DND-41 (cell line): ENCODE measurements around the gene RSPRY1.

Experiments used
- ATAC-seq: fragments of 200-7000 bp; cut with Tn5 transposase; 3 replicates; pipeline ENCODE4 v1.9.1; 2021; ENCODE audit warnings: low read depth; ENCODE audit not compliant: insufficient read depth
- DNase-seq: peaks from one replicate; pipeline ENCODE4 v3.0.0-alpha.2; 2020
- H2AFZ ChIP-seq: 2 replicates; pipeline ENCODE4 v1.6.0; 2012; ENCODE audit warnings: low read depth, low read length
- H3K27ac ChIP-seq: 2 replicates; pipeline ENCODE4 v1.5.1; 2012; ENCODE audit warnings: low read length, inconsistent platforms
- H3K27me3 ChIP-seq: fragments of 200-600 bp; sonication (generic); 2 replicates; pipeline ENCODE4 v1.6.0; 2012; ENCODE audit warnings: low read length, mild to moderate bottlenecking, inconsistent platforms; ENCODE audit not compliant: insufficient read depth, poor library complexity
- H3K36me3 ChIP-seq: 2 replicates; pipeline ENCODE4 v1.5.1; 2012; ENCODE audit warnings: low read length, inconsistent platforms; ENCODE audit not compliant: insufficient read depth
- H3K4me1 ChIP-seq: 2 replicates; pipeline ENCODE4 v1.5.1; 2012; ENCODE audit warnings: mild to moderate bottlenecking, low read length; ENCODE audit not compliant: insufficient read depth
- H3K4me2 ChIP-seq: 2 replicates; pipeline ENCODE4 v1.6.0; 2012; ENCODE audit warnings: mild to moderate bottlenecking, moderate library complexity, low read length, inconsistent platforms; ENCODE audit not compliant: insufficient read depth
- H3K4me3 ChIP-seq, 2 experiments: fragments of 200-600 bp in 1 of 2; shearing (Covaris generic) in 1 of 2; 2 replicates each; pipeline ENCODE4 v1.5.1; 2012 to 2016; ENCODE audit warnings: inconsistent platforms in 2 of 2, low read length in 2 of 2, mild to moderate bottlenecking in 2 of 2, low read depth in 1 of 2, moderate library complexity in 1 of 2
- H3K79me2 ChIP-seq: 2 replicates; pipeline ENCODE4 v1.6.0; 2012; ENCODE audit warnings: low read length, inconsistent platforms; ENCODE audit not compliant: insufficient read depth
- H3K9ac ChIP-seq: 2 replicates; pipeline ENCODE4 v1.6.0; 2012; ENCODE audit warnings: low read depth, mild to moderate bottlenecking, inconsistent platforms, low read length, moderate library complexity
- H3K9me3 ChIP-seq: 2 replicates; pipeline ENCODE4 v1.5.1; 2012; ENCODE audit warnings: low read length, moderate library complexity, mild to moderate bottlenecking, inconsistent platforms; ENCODE audit not compliant: insufficient read depth, severe bottlenecking
- H4K20me1 ChIP-seq: 2 replicates; pipeline ENCODE4 v1.6.0; 2012; ENCODE audit warnings: low read length; ENCODE audit not compliant: insufficient read depth
- EZH2 ChIP-seq: IDR thresholded peaks from 3 replicates; pipeline ENCODE4 v1.6.1; 2012; ENCODE audit warnings: borderline replicate concordance, low read depth, mild to moderate bottlenecking, moderate library complexity, low read length, inconsistent platforms; ENCODE audit not compliant: severe bottlenecking
- TF ChIP-seq, protein P1 (sequence below): IDR thresholded peaks from 2 replicates; pipeline ENCODE4 v1.5.1; 2012; ENCODE audit warnings: borderline replicate concordance, low read length, moderate library complexity, mild to moderate bottlenecking; ENCODE audit not compliant: poor library complexity, severe bottlenecking; ENCODE audit errors: extremely low read depth

Gene RSPRY1

GRCh38 chr16:57178793-57179212, 7.3 kb upstream of the RSPRY1 start:
- ATAC-seq (no peak), DNase-seq (no peak)
- Histone ChIP-seq H3K4me2 (no peak overlapping the region), H4K20me1 (peaks cover 15% of the 10 kb centered on the region; the same call in 1 of the 2 replicates), H3K9me3 (no peaks in the 10 kb centered on the region), H3K4me1 (peaks cover 11% of the 10 kb centered on the region), H2AFZ (no peak overlapping the region), H3K27ac (no peak overlapping the region), H3K9ac (no peak overlapping the region), H3K36me3 (peaks cover 14% of the 10 kb centered on the region), H3K79me2 (peaks cover 70% of the 10 kb centered on the region), H3K27me3 (no peaks in the 10 kb centered on the region), H3K4me3 (no peak overlapping the region)
- TF ChIP-seq EZH2: no peak
- TF ChIP-seq, protein P1, sequence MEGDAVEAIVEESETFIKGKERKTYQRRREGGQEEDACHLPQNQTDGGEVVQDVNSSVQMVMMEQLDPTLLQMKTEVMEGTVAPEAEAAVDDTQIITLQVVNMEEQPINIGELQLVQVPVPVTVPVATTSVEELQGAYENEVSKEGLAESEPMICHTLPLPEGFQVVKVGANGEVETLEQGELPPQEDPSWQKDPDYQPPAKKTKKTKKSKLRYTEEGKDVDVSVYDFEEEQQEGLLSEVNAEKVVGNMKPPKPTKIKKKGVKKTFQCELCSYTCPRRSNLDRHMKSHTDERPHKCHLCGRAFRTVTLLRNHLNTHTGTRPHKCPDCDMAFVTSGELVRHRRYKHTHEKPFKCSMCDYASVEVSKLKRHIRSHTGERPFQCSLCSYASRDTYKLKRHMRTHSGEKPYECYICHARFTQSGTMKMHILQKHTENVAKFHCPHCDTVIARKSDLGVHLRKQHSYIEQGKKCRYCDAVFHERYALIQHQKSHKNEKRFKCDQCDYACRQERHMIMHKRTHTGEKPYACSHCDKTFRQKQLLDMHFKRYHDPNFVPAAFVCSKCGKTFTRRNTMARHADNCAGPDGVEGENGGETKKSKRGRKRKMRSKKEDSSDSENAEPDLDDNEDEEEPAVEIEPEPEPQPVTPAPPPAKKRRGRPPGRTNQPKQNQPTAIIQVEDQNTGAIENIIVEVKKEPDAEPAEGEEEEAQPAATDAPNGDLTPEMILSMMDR: no peak

- H3K4me1 ChIP-seq: peaks cover 16% of the 10 kb centered on the region
- no peak overlapping the region for H3K27ac ChIP-seq
- TF ChIP-seq, protein P1: no peak
- no peak for TF ChIP-seq EZH2
- no peak overlapping the region for H3K4me3 ChIP-seq
- no peak overlapping the region for H3K4me2 ChIP-seq
- H2AFZ ChIP-seq: no peak overlapping the region
- H3K36me3 ChIP-seq: peaks cover 12% of the 10 kb centered on the region
- DNase-seq (no peak), ATAC-seq (no peak)
- peaks cover 15% of the 10 kb centered on the region; the same call in 1 of the 2 replicates for H4K20me1 ChIP-seq
- H3K9me3 ChIP-seq: no peaks in the 10 kb centered on the region
- H3K27me3 ChIP-seq: no peaks in the 10 kb centered on the region
- H3K9ac ChIP-seq: no peak overlapping the region
- H3K79me2 ChIP-seq: peaks cover 75% of the 10 kb centered on the region
Observed at GRCh38 chr16:57179215-57179828, 6.8 kb upstream of the RSPRY1 start.

GRCh38 chr16:57184113-57184512, 2.0 kb upstream of the RSPRY1 start:
- peak overlapping the region; percentile 88 for H3K9ac ChIP-seq

More at GRCh38 chr16:57184113-57184512, 2.0 kb upstream of the RSPRY1 start:
- TF ChIP-seq, protein P1: no peak
- TF ChIP-seq EZH2: no peak
- Histone ChIP-seq H2AFZ (no peak overlapping the region), H3K27ac (no peak overlapping the region), H3K4me2 (peak overlapping the region; percentile 88), H3K79me2 (peaks cover 95% of the 10 kb centered on the region), H3K9me3 (no peaks in the 10 kb centered on the region), H4K20me1 (peaks cover 15% of the 10 kb centered on the region), H3K4me1 (peaks cover 43% of the 10 kb centered on the region), H3K27me3 (no peaks in the 10 kb centered on the region), H3K36me3 (peaks cover 7% of the 10 kb centered on the region; the same call in 1 of the 2 replicates), H3K4me3 (peak overlapping the region in 1 of 2 experiments; percentile 91; a peak in 2 of 4 replicates)
- no peak for ATAC-seq
- DNase-seq: no peak
